Measurements from ENCODE around the gene NUP153. TPM values are rescaled to one million over a fixed set of nuclear protein-coding genes. Genes with fewer than 3 reads are reported as not detected.

NUP153 gene
- total and polyA plus RNA-seq, 9 donors: 14.2 to 43.4 (median 33.4) TPM

- H3K27me3 ChIP-seq: no peaks in the 10 kb centered on the region
- intact Hi-C loops (cut with DNase I): no loop called here
- no peak for DNase-seq
- H3K27ac ChIP-seq: no peak overlapping the region
- no peaks in the 10 kb centered on the region for H3K9me3 ChIP-seq
- no peak for TF ChIP-seq EP300 (IDR thresholded peaks at IDR 0.05)
- H3K4me3 ChIP-seq: no peak overlapping the region
- H3K4me1 ChIP-seq (ENCODE audit: insufficient read depth): peaks cover 3% of the 10 kb centered on the region
- no peaks in the 10 kb centered on the region for H3K36me3 ChIP-seq
- 82 to 88% (median 87%) methylated on average over 2 of the region's 2 CpGs for WGBS, 3 donors
Measured at GRCh38 chr6:17621003-17621402, 85.7 kb downstream of the NUP153 start.

DNA sequence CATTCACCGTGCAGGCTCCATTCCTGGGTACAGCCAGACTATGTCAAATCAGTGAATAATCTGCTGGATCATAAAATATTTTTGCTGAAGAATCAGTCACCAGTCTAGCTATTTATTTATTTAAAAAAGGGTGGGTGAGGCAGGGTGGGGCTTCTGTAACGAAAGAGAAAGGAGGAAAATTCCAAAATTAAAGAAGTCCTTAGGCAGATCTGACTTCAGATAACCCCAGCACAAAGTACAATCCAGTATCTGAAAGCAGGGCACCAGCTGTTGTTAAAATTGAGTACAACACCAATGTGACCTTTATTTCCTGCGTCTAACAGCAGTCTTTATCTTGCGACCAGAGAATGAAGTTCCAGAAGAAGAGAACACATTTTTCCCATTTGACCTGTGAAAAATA lies 90.9 kb downstream of the NUP153 start:
- Histone ChIP-seq H3K27me3 (no peaks in the 10 kb centered on the region), H3K9me3 (no peaks in the 10 kb centered on the region), H3K4me1 (ENCODE audit: insufficient read depth) (no peaks in the 10 kb centered on the region), H3K36me3 (no peaks in the 10 kb centered on the region), H3K27ac (no peak overlapping the region), H3K4me3 (no peak overlapping the region)
- 82 to 91% (median 86%) methylated on average over 4 of the region's 4 CpGs for WGBS, 3 donors
- no peak for DNase-seq
- no peak for TF ChIP-seq EP300 (IDR thresholded peaks at IDR 0.05)
- no peak for TF ChIP-seq CTCF (IDR thresholded peaks at IDR 0.05)
- no peak for TF ChIP-seq POLR2A (IDR thresholded peaks at IDR 0.05)
- intact Hi-C loops (cut with DNase I): no loop called here

DNA sequence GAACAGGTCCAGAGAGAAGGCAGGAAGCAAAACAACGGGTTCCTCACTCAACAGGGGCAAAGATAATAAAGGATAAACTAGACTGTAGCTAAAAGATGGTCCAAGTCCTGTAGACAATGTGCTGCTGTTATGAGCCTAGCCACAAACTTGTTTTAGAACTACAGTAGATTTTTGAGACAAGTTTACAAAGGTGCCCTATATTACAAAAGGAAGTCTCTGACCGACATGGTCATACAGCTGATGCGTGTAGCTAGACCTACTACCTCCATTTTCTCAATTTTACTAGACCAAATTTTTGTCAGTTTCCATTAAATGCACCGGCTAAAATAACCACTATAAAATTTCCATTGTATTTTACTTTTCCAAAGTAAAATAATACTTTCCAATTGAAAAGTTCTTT lies 94.7 kb downstream of the NUP153 start:
- WGBS, 3 donors: 82 to 92% (median 85%) methylated on average over 4 of the region's 4 CpGs

DNA sequence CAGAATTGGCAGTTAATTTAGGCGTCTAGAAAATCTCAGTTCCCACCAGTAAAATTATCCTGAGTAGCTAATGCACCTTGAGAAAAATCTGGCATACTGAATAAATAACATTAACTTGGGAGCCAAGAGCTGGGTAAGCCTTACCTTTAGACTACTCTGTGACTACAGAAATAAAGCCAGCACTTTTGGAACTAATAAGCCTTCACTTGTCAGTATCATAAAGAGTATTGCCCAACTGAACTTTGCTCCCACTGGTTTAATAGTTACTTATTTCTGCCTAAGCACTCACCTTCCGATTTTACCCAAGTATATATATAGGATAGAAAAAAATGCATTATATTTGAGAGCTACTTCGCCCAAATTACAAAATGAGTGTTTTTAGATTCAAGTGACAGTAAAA lies 95.9 kb downstream of the NUP153 start:
- intact Hi-C loops (cut with DNase I): no loop called here
- Histone ChIP-seq H3K27me3 (no peaks in the 10 kb centered on the region), H3K4me1 (ENCODE audit: insufficient read depth) (no peaks in the 10 kb centered on the region), H3K27ac (no peak overlapping the region), H3K9me3 (no peaks in the 10 kb centered on the region), H3K4me3 (no peak overlapping the region), H3K36me3 (no peaks in the 10 kb centered on the region)
- DNase-seq: no peak
- 77 to 81% (median 77%) methylated on average over 3 of the region's 3 CpGs for WGBS, 3 donors
- TF ChIP-seq POLR2A (IDR thresholded peaks at IDR 0.05): no peak
- TF ChIP-seq EP300 (IDR thresholded peaks at IDR 0.05): no peak
- TF ChIP-seq CTCF (IDR thresholded peaks at IDR 0.05): no peak

More for the DNA sequence above, 94.7 kb downstream of the NUP153 start:
- H3K4me1 ChIP-seq (ENCODE audit: insufficient read depth): no peaks in the 10 kb centered on the region
- intact Hi-C loops (cut with DNase I): no loop called here
- H3K4me3 ChIP-seq: no peak overlapping the region
- H3K9me3 ChIP-seq: no peaks in the 10 kb centered on the region
- H3K27ac ChIP-seq: no peak overlapping the region
- no peak for DNase-seq
- no peak for TF ChIP-seq POLR2A (IDR thresholded peaks at IDR 0.05)
- no peak for TF ChIP-seq CTCF (IDR thresholded peaks at IDR 0.05)
- no peak for TF ChIP-seq EP300 (IDR thresholded peaks at IDR 0.05)
- no peaks in the 10 kb centered on the region for H3K36me3 ChIP-seq
- no peaks in the 10 kb centered on the region for H3K27me3 ChIP-seq

GRCh38 chr6:17606606-17607005 lies 100.1 kb downstream of the NUP153 start:
- TF ChIP-seq POLR2A (IDR thresholded peaks at IDR 0.05) (no peak), EP300 (IDR thresholded peaks at IDR 0.05) (no peak), CTCF (IDR thresholded peaks at IDR 0.05) (no peak)
- intact Hi-C loops (cut with DNase I): loop anchor here in 3 of 4 donors (10.0 kb wide), 3 partner anchors 98 to 388 kb away; partner anchors contain the start of gene NUP153 (in 1 of the 3)
- 75 to 97% (median 91%) methylated on average over 4 of the region's 4 CpGs for whole genome bisulfite sequencing, 3 donors
- H3K27me3 ChIP-seq: no peaks in the 10 kb centered on the region
- H3K4me1 ChIP-seq (ENCODE audit: insufficient read depth): peaks cover 4% of the 10 kb centered on the region
- no peaks in the 10 kb centered on the region for H3K36me3 ChIP-seq
- H3K4me3 ChIP-seq: no peak overlapping the region
- no peak overlapping the region for H3K27ac ChIP-seq
- DNase-seq: no peak
- no peaks in the 10 kb centered on the region for H3K9me3 ChIP-seq
